ENCODE results near the gene KCNA10.

The KCNA10 gene

DNA sequence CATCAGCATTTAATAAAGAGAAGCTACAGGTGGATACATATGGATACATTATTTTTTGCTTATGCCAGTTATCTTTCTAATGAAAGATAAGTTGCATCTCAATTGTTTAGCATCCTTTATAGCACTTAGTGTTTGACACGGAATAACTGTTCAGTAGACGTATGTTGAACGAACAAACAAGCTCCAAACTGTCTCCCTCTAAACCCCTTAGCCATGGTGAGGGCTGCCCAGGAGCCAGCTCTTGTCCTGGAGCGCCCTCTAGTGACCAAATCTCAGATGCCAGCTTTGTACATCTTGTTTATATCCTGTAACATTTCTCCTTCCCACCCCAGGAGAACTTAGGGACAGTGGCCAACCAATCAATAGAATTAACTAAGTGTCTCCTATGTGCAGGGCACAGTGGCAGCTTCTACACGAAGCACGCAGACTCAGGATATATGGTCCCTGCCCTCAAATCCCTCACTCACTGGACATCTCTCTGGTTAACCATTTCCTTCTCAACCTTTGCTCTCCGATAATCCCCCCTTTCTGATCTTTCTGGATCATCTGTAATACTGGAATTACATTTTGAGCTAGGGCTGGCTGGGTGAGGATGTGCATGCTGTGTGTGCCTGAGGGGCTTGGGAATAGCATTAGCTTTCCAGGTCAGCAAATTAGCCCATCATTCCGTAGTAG, 22.9 kb downstream of the KCNA10 start:
- DNase-seq (ENCODE audit: low spot score): peak; percentile 73

- DNase-seq (ENCODE audit: low spot score): no peak
These were observed 24.2 kb downstream of the KCNA10 start for GRCh38 chr1:110494522-110495406.

GRCh38 chr1:110494036-110494435, 24.9 kb downstream of the KCNA10 start:
- no peak for DNase-seq (ENCODE audit: low spot score)

DNA sequence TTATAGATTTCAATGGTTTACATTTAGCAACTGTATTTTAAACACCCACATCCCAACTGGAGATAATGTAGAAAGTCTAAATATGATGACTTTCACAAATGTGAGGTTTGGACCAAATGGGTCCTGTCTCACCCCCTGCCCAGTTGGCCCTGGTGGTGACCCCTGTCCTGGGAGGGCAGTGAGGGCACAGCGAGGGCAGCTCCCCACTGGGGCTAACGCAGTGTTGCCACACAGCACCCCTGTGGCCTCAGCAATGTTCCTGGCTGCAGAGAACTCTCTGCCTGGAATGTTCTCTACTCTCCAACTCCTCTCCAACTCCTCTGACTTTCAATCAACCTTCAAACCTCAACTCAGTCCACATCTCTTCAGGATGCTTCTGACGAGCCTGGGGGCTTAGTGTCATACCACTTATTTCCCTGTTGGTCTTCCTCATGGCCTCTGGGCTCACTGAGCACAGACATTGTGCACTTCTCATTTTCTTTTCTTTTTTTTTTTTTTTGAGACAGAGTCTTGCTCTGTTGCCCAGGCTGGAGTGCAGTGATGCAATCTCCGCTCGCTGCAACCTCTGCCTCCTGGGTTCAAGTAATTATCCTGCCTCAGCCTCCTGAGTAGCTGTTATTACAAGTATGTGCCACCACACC, 25.8 kb downstream of the KCNA10 start:
- DNase-seq (ENCODE audit: low spot score): no peak

DNA sequence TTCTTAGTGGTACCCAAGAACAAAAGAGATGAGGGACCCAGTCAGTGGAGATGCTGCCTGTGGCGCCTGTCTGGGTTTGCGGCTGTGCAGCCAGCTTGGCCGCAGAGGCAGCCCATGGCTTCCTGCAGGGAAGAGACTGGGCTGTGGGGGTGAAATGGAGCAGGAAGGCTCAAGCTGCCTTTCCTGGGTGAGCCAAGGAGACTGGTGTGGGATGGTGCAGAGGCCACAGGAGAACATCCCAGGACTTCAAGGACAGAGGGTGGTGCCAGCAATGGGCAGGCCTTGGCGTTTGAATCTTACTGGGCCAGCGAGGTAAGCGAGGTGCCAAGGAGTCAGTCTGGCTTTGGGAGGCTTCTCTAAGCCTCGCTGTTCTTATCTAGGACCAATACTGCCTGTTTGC, 26.4 kb downstream of the KCNA10 start:
- no peak for DNase-seq (ENCODE audit: low spot score)

DNA sequence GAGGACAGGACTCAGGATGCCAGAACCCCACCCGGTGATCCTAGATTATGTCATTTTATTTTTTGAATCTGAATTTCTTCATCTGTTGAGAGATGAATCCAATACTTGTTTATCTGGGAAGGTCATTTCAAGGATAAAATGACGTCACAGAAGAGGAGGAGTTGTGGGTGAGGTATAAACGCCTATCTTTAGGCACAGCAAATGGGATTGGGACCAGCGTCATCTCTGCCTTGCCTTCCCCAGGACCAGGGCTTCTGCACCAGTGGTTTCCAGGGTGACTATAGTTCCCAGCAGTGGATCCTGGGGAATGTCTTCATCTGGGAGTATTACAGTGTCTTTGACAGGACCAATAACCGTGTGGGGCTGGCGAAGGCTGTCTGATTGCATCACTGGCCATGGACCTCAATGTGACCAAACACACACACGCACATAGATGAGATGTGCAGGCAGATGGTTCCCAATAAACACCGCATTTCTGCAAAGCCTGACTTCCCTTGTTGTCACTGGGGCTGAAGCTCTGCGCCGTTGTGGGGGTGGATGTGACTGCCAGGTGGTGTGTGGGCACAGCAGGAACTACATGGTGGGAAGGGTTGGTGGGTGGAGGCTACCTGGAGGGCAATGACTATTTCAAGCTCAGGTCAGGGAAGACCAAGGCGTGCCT, 28.1 kb downstream of the KCNA10 start:
- DNase-seq (ENCODE audit: low spot score): no peak

- DNase-seq (ENCODE audit: low spot score): no peak
These were observed 28.9 kb downstream of the KCNA10 start for GRCh38 chr1:110489973-110490542.

- no peak for DNase-seq (ENCODE audit: low spot score)
These were observed 29.6 kb downstream of the KCNA10 start for GRCh38 chr1:110489406-110489805.

- no peak for DNase-seq (ENCODE audit: low spot score)
These were observed 30.1 kb downstream of the KCNA10 start for GRCh38 chr1:110488867-110489266.

DNA sequence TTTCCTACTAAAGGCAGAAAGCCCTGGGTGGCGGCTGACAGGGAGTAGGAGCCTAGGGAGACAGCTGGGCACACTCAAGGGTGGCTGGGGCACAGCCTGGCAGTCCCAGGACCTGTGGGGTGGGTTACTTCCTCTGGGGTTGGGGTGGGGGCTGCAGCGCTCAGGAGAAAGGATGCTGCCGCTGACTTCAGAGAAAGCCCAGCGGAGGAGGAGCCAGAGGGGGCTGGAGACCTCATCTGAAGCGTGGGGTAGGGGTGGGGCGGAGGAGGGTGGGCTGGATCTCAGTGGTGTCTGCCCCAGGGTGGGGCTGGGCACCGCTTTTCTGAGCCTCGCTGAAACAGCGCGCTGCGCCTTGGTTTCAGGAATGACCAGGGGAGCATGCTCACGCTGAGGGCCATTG, 30.8 kb downstream of the KCNA10 start:
- DNase-seq (ENCODE audit: low spot score): no peak

DNA sequence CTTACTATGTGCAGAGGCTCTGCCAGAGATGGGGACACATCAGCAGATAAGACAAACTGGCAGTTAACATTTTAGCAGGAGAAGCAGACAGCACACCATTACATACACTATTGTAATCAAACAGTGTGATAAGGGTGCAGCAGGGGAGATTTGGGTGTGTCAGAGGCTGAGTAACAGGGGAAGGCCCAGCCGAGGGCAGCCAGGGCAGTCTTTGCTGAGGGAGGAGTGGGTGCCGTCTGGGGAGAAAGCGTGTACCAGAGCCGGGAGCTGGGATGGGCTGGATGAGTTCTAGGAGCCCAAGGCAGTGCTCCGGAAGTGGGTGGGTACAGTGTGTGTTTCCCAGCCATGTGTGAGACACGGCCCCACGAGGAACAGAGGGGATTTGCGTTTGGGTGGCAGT, 31.2 kb downstream of the KCNA10 start:
- no peak for DNase-seq (ENCODE audit: low spot score)

- no peak for DNase-seq (ENCODE audit: low spot score)
These were observed 33.2 kb downstream of the KCNA10 start for GRCh38 chr1:110485725-110486124.

GRCh38 chr1:110484801-110485200, 34.2 kb downstream of the KCNA10 start:
- DNase-seq (ENCODE audit: low spot score): no peak

GRCh38 chr1:110483308-110483685, 35.7 kb downstream of the KCNA10 start:
- no peak for DNase-seq (ENCODE audit: low spot score)

DNA sequence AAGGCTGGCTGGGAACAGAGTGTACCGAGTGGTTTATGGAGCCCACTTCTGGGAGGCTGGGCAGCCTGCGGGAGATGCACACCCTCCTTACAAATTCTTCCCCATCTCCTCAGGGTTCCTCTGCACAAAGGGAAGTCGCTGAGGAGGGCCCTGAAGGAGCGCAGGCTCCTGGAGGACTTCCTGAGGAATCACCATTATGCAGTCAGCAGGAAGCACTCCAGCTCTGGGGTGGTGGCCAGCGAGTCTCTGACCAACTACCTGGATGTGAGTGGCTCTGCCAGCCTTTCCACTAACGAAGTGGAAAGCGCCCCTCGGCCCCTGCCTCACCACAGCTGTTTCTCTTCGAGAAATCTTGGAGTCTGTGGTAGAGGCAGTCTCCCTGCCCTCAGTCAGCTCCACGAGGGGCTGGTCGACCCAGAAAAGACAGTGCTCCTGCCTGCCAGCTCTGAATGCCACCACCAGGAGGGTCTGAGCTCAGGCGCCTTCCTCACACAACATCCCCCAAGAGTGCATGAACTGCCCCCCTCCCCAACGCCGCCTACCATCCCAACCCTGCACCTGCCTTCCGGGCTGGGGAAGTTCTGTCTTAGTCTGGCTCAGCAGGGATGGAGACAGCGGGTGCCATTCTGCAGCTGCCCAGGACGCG, 36.2 kb downstream of the KCNA10 start:
- no peak for DNase-seq (ENCODE audit: low spot score)

- DNase-seq (ENCODE audit: low spot score): no peak
These were observed 36.9 kb downstream of the KCNA10 start for GRCh38 chr1:110481968-110482623.

DNA sequence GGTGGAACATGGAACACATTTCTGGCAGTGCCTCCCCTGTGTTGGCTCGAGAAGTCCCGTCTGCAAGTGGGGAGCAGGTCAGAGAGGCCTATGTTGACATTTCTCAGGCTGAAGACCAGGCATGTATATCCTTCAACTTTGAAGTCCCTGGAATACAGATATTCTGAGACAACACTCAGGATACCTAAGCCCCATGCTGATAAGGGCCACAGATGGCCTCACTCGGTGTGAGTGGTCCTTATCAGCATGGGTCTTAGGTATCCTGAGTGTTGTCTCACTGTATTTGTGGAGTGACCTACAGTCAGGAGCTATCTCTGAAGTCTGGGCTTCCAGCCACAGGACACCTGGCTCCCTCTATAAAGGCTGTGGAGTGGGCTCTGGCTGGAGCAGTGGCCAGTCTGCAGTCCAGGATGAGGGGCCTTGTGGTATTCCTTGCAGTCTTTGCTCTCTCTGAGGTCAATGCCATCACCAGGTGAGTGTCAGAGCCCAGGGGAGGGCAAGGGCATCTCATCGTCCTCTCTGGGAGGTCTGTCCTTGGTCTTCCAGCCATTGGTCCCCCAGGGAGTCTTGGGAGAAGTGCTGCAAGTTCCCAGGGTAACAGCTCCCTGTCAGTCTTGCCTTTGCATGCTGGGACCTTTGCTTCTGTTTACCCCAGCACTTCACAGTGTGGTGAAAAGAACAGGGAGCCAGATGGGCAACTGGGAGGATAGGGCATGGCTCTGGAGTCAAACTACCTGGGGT, 38.4 kb downstream of the KCNA10 start:
- no peak for DNase-seq (ENCODE audit: low spot score)

DNA sequence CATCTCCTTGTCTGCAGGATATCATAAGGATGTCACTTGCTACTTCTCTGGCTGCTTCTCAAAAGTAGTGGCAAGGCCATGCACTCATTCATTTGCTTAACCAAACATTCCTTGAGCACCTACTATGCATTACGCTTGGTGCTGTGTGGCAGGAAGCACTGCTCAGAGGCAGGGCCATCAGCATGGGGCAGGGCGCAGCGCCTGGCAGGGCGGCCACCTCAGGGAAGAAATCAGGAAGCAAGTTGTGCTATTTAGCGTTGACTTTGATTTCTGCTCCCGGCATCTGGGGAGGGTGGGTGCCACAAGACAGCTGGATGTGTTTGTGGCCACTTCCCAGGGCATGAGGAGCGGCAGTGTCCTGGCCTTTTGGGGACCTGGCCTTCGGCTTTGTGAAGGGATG, 40.1 kb downstream of the KCNA10 start:
- no peak for DNase-seq (ENCODE audit: low spot score)

GRCh38 chr1:110477967-110478640, 40.9 kb downstream of the KCNA10 start:
- no peak for DNase-seq (ENCODE audit: low spot score)

- DNase-seq (ENCODE audit: low spot score): no peak
These were observed 41.5 kb downstream of the KCNA10 start for GRCh38 chr1:110477445-110477957.

All from globus pallidus (tissue), 1 donor.